ENCODE data around the gene MVB12B.

Gene MVB12B

DNA sequence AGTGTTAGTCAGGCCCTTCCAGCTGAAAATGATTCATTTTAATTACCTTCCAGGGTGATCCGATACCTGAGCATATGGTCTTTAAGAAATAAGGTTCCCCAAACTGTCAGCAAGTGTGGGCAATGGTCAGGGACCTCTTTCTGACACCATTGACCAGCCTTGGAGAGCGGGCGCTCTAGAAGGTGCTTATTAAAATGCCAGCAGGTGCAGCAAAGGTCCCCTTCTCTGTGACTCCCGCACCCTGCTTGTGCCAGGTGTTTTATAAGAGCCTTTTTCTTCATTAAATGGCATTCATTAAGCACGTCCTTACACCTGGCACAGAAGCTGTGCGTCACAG lies 85.3 kb downstream of the MVB12B start:
- DNase-seq: no peak

DNA sequence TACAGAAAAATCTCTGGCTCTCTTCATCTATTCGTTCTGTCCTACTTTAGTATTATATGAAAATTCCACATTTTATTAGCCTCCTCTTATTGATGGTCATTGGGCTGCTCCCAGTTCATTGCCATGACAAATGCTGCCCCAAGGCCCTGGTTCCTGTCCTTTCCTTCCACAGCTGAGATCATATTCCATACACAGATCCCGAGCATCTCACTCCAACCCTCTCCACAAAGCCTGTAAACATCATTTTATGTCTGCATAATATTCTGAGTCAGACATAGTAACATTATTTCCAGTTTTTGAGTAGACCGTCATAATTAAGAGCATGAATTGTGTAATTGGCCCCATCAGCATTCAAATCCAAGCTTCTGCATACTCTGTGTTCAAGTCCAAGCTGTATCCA lies 86.3 kb downstream of the MVB12B start:
- no peak for DNase-seq

DNA sequence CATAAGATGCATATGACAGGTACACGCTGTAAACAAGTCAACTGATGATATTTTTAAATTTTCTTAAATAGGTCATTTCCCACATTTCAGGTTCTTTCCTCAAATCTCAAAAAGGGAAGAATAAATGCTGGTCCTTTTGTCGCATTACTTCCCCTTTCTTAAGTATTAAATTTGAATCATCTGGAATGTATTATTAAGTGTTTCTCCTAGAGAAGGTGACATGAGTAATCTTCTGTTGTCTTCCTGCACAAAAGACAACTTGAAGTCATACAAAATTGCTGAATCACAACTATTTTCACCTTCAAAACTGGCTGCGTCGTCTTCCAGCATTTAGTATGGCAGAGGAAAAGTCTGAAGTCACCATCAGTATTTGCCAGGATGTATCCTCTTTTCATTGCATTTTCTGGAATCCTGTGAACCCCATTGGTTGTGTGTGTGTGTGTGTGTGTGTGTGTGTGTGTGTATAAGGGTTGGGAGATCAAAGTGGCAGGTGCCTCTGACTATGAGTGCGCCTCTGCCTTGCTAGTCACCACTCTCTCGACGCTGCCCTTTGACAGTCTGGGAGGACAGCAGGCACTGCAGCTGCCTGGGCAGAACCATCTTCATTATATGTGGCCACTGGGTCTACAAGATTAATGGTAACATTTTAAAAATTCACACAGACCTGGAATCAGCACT lies 86.9 kb downstream of the MVB12B start:
- no peak for DNase-seq

DNA sequence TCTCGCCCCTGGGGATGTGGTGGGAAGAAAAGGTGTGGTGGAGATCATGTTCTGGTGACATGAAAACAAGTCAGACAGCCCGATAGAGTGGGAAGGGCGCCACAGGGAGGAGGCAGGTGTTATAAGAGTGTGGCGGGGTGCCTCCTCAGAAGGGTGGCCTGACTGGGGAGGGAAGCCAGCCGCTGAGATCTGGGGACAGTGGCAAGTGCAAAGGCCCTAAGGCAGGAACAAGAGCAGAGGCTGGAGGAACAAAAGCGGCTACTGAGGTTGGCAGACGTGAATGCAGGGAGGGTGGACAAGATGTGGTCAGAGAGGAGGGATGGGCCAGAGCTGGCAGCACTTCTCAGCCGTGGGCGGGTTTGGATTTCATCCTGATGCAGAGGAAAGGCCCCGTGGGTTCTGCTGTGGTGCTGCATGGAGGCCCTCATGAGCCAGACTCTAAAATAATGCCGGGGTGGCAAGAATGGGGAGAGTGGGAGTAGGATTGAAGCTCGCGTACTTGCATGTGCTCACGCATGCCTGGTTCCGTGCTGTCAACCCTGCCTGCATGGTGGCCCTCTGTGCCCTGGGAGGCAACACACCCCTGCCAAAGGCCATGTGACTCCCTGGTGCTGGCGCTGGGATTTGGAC lies 89.2 kb downstream of the MVB12B start:
- DNase-seq: no peak

DNA sequence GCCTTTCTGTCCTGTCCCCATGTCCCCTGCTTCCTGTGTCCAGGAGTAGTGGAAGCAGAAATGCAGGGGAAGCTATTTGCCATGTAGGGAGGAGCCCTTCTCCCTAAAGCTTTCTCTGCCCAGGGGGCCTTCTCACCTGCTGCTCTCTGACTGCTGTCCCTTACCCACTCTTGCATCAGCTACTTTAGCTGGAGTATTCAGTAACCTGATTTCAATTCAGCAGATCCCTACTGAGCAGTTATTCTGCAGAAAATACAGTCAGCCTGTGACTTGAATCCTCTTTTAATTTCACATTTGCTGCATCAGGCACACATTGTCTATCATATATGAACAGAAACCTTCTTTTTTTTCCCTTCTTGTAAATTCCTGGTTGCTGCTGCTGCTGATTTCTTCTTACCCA lies 90.4 kb downstream of the MVB12B start:
- no peak for DNase-seq

DNA sequence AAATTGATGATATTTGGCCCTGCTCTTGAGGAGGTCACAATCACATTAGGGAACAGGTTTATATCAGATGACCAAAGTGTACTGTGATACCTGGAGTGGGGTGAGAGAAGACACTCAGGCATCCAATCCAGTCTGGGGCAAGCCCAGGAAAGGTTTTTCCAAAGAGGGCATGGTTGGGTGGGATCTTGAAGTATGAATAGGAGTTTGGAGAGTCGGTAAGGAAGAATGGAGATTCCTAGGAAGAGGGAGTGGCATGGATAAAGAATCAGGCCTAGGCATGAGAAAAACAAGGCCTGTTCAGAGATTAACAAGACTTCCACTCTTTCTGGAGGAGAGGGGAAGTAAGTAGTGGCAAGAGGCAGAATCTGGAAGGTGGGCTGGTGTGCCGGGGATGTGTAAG lies 91.1 kb downstream of the MVB12B start:
- no peak for DNase-seq

DNA sequence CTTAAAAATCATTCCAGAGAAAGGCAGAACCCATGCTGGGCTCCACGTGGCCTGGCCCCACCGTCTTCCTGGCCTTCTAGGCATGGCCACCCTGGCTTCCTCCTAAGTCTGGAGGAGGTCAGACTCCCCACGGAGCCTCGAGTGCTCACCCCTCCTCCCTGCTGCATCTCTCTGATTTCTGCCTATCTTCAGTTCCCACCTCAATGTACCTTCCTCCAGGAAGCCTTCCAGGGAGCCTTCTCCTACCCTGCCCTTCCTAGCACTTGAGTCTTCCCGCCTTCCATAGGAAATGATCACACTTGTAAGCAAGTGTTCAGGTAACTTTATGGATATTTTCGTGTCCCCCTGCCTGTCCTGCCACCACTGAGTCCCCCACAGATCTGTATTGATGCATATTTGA lies 92.0 kb downstream of the MVB12B start:
- DNase-seq: no peak

DNA sequence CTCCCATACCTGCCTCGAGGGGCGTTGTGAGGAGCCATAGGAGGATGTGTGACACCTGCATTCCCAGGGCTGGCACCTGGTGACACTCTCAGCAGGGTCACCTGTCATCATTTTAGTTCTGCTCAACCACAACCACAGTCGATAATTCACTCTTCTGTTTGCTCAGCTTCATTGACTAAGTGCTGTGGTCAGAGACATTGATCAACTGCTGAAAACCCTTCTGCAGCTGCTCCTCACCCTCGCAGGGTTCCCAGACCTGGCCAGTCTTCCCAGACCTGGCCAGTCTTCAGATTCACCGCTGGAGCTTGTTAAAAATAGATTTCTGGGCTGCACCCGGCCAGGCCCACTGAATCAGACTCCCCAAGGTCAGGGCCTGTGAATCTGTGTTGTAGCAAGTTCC lies 92.8 kb downstream of the MVB12B start:
- no peak for DNase-seq

DNA sequence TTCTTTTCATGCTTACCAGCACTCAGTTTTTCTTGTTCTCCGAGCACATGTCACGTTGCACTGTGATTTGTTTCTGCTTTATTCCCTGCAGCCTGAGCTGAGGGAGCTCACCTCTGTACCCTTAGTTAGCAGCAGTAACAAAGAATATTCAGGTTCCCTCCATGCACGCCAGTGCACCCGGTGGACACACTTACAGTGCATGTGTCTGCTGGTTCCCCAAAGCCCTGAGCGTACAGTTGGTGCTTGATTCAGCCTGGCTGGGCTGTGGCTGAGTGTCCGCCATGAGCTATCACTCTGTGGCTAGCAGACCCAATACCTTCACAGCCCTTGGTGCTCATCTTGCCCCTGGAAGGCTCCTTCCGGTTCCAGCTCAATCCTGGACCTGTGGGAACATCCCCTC lies 93.5 kb downstream of the MVB12B start:
- DNase-seq: no peak

DNA sequence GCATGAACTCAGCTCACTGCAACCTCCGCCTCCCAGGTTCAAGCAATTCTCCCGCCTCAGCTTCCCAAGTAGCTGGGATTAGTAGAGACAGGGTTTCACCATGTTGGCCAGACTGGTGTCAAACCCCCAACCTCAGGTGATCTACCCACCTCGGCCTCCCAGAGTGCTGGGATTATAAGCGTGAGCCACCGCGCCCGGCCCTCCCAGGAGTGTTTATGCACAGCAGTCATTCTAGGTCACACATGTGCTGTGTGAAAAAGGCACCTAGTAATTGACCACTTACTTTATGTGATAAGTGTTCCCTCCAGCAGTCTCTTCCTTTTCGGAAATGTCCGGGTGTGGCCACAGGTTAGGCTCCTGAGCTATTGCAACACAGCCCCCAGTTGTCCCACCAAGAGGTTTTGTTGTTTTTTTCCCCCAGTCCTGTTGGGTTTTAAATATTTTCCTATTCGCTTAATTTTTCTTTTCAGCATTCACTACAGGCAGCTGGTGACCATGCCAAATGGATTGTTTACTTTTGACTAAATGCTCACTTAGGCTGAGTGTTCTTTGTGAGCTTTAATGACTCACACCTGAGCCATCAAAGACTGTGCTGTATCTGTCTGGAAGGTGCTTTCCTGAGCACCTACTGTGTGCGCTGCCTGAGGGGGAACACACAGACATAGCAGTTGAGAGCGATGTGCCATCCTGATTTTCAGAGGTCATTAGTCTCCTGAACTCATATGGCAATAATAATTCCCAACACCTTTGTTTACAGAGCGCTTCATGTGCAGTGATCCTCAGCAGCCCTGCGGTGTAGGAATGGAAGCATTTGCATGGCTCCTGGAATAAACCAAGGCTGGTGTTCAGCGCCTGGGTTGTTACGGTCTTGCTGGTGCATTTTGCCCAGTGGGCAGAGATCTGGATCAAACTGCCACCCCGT lies 94.3 kb downstream of the MVB12B start:
- DNase-seq: no peak

DNA sequence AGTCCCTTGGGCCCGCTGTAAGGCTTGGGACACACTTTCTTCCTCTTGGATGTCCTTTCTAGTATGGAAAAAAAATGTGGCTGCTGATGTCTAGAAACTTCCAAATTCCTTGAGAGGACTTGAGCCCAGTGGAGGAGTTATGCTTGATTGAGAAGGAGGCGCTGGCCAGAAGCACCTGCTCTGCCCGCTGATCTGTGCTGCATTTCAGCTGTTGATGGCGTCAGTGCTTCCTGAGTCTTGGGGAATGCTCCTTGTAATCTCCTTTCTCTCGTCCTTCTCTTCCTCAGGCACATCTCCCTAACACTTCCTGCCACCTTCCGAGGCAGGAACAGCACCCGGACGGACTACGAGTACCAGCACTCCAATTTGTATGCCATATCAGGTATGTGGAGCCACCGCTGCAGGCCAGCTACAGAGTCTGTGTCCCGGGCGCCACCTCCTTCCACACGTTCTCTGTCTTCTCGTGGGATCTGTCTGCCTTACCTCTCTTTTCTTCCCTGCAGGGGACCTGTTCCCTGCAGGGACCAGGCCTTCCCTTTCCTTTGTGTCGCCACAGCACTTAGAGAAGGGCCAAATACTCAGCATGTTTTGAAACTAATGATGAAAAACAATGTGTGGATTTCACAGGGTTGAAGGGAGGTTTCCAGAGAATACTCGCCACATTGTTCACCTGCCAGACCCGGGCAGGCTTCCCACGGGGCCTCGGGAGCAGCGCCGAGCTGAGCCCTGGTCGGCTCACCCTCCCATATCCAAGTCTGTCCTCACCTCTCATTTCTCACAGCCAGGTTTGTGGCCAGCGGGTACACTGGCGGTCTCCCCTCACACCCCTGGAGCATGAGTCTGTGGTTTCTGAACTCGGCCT lies 95.2 kb downstream of the MVB12B start:
- no peak for DNase-seq

DNA sequence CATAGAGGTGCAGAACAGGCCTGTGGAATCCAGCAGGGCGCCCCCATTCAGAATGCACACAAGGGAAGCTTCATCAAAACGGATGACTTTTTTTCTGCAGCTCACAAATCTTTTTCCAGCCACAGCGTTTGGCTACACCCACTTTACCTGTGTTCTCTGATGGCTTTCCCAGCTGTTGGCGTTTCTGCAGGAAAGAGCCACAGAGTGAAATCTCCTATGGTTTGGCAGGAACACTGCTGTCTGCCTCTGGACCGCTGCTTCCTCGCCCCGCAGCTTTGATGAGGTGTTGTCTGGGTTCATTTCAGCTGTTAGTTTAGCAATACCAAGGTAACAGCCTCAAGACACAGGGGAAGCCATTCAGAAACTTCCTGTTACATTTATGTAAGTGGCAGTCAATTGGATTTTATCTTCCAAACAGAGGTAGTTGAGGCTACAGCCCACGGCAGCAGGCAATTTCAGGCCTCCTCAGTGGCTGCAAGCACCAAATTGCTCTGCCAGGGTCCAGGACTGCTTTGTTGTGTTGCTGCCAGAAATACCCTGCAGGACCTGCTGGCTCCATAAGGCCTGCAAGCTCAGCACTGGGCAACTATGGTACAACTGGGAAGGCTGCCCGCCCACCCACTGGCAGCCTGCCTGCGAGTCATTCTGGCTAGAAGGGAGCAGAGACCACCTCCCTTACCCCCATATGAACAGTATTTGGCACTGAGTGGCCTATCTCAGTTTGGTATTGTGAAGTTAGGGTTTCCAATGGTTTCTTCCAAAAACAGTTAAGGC lies 96.7 kb downstream of the MVB12B start:
- DNase-seq: peak; percentile 71

DNA sequence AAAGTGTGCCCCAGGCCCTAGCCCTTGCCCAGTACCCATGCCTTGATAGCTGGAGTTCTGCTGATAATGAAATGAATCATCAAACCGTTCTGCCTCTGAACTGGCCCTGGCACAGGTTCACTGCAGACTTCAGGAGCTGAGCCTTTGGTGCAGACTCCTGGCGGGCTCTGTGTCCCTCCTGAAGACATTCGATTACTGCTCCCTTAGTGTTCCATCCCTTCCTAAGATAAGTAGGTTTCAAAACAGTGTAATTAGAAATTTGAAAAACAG lies 97.2 kb downstream of the MVB12B start:
- peak; percentile 53 for DNase-seq

DNA sequence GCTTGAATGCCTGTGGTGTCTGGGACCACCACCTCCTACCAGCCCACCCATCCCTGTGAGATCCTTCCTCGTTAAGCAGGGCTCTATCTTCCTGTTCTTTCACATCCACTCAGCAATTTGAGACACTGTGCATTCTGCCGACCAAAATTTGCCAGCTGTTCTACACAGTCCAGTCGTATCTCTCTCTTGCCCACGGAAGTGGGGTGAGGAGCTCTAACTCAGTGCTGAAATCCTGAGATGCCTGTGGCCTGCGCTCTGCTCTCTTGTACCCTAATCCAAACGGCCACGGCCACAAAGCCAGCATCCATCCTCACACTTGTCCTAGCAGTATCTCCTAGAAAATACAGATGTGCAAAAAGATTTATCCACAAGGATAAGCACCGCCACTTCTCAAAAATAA lies 97.9 kb downstream of the MVB12B start:
- DNase-seq: no peak

DNA sequence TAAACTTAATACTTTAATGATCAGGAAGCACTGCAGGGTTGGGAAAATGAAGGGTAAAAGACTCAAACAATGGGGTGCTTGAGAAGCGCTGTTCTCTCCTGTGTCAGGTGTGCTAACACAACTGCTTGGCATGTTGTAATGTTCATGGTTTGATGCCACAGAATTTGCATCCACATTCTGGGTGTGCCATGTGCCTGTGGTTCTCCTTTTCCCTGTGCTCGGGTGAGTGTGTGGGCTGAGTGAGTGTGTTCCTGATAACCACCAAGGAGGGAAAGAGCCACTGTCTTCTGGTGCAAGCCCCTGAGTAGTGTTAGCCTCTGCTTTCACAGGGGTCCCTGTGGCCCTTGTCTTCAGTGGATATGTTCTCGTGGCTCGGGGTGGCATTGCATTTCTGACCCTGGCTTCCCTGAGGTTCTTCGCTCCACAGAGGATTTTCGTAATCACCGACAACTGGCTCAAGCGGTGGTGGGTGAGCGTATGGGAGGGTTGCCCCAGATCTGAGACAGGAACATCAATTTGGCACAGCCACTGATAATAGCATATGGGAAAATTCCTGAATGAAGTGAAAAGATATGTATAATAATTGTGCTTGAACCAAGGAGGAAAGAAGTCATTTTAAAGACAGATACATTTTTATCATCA lies 102.0 kb downstream of the MVB12B start:
- no peak for DNase-seq

DNA sequence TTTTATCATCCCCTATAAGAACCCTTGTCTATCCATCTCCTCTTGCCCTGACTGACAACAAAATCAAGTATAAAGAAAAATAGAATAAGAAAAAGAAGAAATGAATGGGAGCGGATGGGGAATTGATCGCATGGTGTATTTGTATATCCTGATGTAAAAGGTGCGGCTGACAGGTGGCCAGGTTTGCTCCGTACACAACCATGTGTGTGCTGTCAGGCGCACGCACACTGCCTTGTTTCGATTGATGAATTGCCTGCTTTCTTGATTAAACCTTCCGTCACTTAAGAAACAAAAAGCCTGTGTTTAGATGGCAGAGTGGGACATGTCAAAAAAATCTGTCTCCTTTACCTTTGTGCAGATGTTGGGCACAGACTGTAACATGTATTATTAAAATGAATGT lies 102.6 kb downstream of the MVB12B start:
- no peak for DNase-seq

DNA sequence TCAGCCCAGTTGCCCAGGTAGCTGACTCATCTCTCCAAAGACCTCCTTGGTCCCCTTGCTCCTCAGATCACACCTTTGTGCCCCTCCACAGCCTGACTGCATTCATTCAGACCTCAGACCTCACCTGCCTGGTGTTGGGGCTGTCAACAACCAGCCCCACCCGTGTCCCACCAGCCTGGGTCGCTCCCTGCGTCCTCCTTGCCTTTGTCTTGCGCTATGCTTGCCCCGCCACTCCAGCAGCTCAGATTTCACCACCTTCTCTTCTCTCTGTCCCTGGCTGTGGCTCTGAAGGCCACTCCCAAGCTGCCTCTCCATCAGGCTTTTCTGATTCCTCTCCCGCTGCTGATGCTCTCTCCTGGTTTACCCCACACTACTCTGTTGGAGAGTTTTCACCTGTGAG lies 103.5 kb downstream of the MVB12B start:
- no peak for DNase-seq

DNA sequence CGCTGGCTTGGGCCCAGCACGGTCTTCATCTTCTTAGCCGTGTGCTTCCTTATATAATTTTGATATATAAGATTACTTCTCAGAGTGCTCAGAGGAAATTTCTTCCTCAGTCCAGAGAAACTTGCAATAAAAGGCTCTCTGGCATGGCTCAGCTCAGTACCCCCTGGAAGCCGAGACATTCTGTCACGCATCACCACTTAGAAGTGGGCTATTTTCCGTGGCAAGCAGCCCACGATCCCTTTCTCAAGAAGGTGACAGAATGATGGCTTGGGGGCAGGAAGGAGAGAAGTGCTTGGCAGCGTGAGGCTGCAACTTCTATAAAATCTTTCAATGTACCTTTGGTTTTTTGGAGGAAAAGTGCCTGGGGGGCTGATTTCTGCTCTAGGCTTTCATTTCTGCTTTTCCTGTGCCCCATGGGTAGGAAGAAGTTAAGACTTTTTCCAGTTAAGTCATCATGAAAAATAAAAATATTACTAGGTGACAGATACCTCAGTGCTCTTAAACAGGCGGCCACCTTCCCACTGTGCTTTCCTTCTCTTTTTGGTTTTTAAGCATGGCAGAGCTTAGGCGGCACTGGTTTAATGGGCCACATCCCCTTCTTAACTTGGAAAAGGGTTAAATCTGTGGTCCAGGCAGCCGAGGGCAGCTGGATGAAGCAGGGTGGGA lies 104.6 kb downstream of the MVB12B start:
- no peak for DNase-seq

DNA sequence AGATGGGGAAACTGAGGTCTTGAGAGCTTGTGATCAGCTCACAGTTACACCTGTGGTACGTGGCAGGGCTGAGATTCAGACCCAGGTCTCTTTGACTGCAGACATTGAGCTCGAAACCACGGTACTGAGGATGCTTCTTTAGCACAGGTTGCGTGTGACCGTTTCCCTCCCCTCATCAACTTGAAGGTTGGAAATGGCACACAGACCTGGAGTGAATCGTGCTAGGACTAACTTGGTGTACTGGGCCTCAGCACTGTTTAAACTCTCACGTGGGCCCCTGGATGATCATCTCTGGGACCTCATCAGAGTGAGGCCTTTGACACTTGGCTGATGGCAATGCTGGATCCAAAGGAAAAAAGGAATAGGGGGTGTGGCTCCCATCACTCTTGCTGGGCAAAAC lies 106.0 kb downstream of the MVB12B start:
- DNase-seq: no peak

DNA sequence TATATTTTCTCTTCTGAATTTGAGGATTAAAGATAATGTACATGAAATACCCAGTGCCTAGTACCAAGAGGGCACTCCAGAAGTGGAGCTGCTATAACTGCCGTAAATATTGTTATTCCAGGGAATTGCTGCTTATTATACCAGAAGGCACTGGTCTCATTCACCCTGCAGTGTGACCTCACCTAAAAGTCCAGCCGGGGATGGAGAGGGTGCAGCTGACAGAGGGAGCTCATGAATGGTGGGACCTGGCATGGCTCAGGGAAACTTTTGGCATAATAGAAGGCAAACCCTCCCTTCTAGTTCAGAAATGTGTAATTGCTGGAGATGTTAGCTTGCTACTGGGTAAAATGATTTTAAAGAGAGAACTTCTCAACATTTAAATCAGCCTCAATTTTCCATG lies 108.5 kb downstream of the MVB12B start:
- DNase-seq: no peak

DNA sequence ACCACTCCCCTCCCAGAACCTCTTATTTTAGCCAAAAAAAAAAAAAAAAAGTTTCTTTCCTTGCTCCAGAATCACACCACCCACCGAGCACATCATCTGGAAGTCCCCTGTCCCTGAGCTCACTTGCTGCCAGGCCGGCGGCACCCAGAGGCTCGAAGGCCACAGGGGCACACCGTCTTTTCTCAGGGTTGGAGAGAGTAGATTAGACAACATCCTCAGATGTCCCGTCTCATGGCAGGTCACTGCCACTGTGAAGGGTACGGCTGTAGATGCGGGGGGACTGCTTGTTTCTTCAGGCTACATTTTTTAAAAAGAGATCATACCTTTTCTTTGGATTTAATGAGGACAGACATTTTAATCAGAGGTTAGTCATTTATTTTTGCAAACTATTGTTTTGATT lies 109.0 kb downstream of the MVB12B start:
- DNase-seq: no peak
